CD4-positive, CD25-positive, alpha-beta regulatory T cell (primary cell): ENCODE measurements around the gene PYROXD2. TPM values are rescaled to one million over a fixed set of nuclear protein-coding genes. Genes with fewer than 3 reads are reported as not detected.

Experiments
- ATAC-seq, 2 donors: fragments of 150-1000 bp; cut with Tn5 transposase; one replicate each; pipeline ENCODE4 v1.10.0; 2021; ENCODE audit warnings: low read depth in 2 of 2, moderate number of reproducible peaks in 2 of 2, moderate library complexity in 1 of 2
- DNase-seq, 3 donors: peaks; one replicate each; pipeline versions ENCODE4 v3.0.0 to v3.0.0-alpha.2; 2012 to 2022; ENCODE audit warnings: mixed read lengths in 1 of 3
- H3K27ac ChIP-seq: one replicate; pipeline ENCODE4 v1.7.0; 2013; ENCODE audit warnings: mild to moderate bottlenecking, low read length; ENCODE audit not compliant: insufficient read depth, poor library complexity, severe bottlenecking
- H3K27me3 ChIP-seq: one replicate; pipeline ENCODE4 v1.7.0; 2013; ENCODE audit warnings: low read length; ENCODE audit not compliant: control insufficient read depth, insufficient read depth
- H3K36me3 ChIP-seq: one replicate; pipeline ENCODE4 v1.7.0; 2013; ENCODE audit warnings: mild to moderate bottlenecking, low read length, moderate library complexity; ENCODE audit not compliant: control insufficient read depth, insufficient read depth
- H3K4me1 ChIP-seq: 2 replicates; pipeline ENCODE4 v1.7.0; 2013; ENCODE audit warnings: mild to moderate bottlenecking, low read length; ENCODE audit not compliant: insufficient read depth, control insufficient read depth, poor library complexity, severe bottlenecking
- H3K4me3 ChIP-seq: one replicate; pipeline ENCODE4 v1.7.0; 2013; ENCODE audit warnings: low read depth, mild to moderate bottlenecking, low read length, moderate library complexity
- H3K9me3 ChIP-seq, 2 experiments: 1 replicate in 1 of 2; 2 replicates in 1 of 2; pipeline ENCODE4 v1.7.0; 2013; ENCODE audit warnings: low read length in 2 of 2, mild to moderate bottlenecking in 1 of 2, moderate library complexity in 1 of 2; ENCODE audit not compliant: control insufficient read depth in 2 of 2
- H3K27ac Mint-ChIP-seq, 3 donors: one replicate each; pipeline ENCODE4 v1.8.0; 2020 to 2022; ENCODE audit warnings: mild to moderate bottlenecking in 3 of 3, mixed read lengths in 3 of 3, moderate library complexity in 2 of 3
- H3K27me3 Mint-ChIP-seq: one replicate; pipeline ENCODE4 v1.8.0; 2022; ENCODE audit warnings: mild to moderate bottlenecking, mixed read lengths
- H3K36me3 Mint-ChIP-seq: one replicate; pipeline ENCODE4 v1.8.0; 2020; ENCODE audit warnings: mixed read lengths
- H3K4me1 Mint-ChIP-seq, 4 donors: one replicate each; pipeline ENCODE4 v1.8.0; 2020 to 2022; ENCODE audit warnings: mixed read lengths in 4 of 4, mild to moderate bottlenecking in 1 of 4
- H3K4me3 Mint-ChIP-seq, 4 donors: one replicate each; pipeline ENCODE4 v1.8.0; 2020 to 2022; ENCODE audit warnings: mild to moderate bottlenecking in 4 of 4, mixed read lengths in 4 of 4, moderate library complexity in 3 of 4
- H3K9me3 Mint-ChIP-seq, 7 donors: one replicate each; pipeline ENCODE4 v1.8.0; 2020 to 2022; ENCODE audit warnings: mixed read lengths in 7 of 7, mild to moderate bottlenecking in 3 of 7, moderate library complexity in 2 of 7
- polyA plus RNA-seq, 4 donors: library from polyadenylated mRNA; unstranded; fragments of 300-500 nt; fragmentation: Illumina TruSeq; gene quantifications; one replicate each; pipeline ENCODE4 v1.2.3, GENCODE V29; 2021
- total RNA-seq: library from RNA; stranded (reverse); gene quantifications from one replicate; pipeline ENCODE4 v1.2.3, GENCODE V29; 2022

PYROXD2 gene
- total and polyA plus RNA-seq, 5 donors from 2014 or later = 0.34 to 17.8 (median 1.7) TPM

- no peak for ATAC-seq
- no peaks in the 10 kb centered on the region for H3K9me3 ChIP-seq
- H3K4me3 Mint-ChIP-seq = no peak overlapping the region
- H3K4me1 ChIP-seq = no peaks in the 10 kb centered on the region
- H3K27ac ChIP-seq = no peak overlapping the region
- H3K4me1 Mint-ChIP-seq = no peaks in the 10 kb centered on the region
- peaks cover 4% of the 10 kb centered on the region for H3K27me3 ChIP-seq
- no peak overlapping the region for H3K27ac Mint-ChIP-seq
- peaks cover 0 to 2% (median 0%) of the 10 kb centered on the region in 7 donors for H3K9me3 Mint-ChIP-seq
- H3K4me3 ChIP-seq = no peak overlapping the region
- DNase-seq = no peak
- no peaks in the 10 kb centered on the region for H3K36me3 Mint-ChIP-seq
- H3K27me3 Mint-ChIP-seq = peaks cover 18% of the 10 kb centered on the region
- H3K36me3 ChIP-seq = no peaks in the 10 kb centered on the region
Observed at GRCh38 chr10:98337484-98337883, 77.5 kb downstream of the PYROXD2 start.

Other genes with a start within 250 kb of the PYROXD2 start
- not detected for gene LOXL4, start 147.0 kb downstream of the PYROXD2 start, total RNA-seq
- under 1 TPM in 1 of 4 donors, not detected in 3; 0.10 TPM for gene LOXL4, start 147.0 kb downstream of the PYROXD2 start, polyA plus RNA-seq
- 88.5 TPM for gene HPS1, start 31.8 kb upstream of the PYROXD2 start, total RNA-seq
- 10 to 100 TPM; 65.2 to 80.0 (median 75.2) TPM for gene HPS1, start 31.8 kb upstream of the PYROXD2 start, polyA plus RNA-seq